A673 (cell line): ENCODE measurements around the gene METTL24.

Experiments used
- EZH2 ChIP-seq: fragments of 200-600 bp; sonication (generic); IDR thresholded peaks from 2 replicates; pipeline ENCODE4 v1.6.1; 2017; ENCODE audit warnings: borderline replicate concordance, low read depth, mild to moderate bottlenecking, mixed read lengths, antibody characterized with exemption, low read length; ENCODE audit not compliant: poor library complexity, severe bottlenecking
- TF ChIP-seq, protein P1 (sequence below): fragments of 300-800, 200-600 bp; sonication (generic); conservative IDR thresholded peaks from 2 replicates; pipeline ENCODE4 v1.5.1; 2017; ENCODE audit warnings: low read depth, mild to moderate bottlenecking, antibody characterized with exemption, low read length, moderate library complexity, mixed read lengths

DNA sequence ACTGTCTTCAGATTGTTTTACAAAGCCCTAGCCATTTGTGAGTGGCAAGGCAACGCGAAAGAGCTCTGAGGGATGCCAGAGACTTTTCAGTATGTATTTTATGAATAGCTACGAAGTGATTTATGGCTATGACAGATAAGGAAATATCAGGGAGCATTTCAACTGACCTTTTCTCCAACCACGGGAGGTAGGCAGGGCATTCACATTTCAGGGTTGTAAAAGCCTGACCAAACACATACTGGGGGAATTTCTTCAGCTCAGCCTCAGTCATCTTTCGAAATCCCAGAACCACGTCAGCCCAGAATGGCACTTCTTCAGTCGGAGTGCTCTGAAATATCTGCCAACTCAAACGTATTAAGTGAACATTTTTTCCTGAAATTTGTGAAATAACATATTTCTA is 46.5 kb upstream of the METTL24 start:
- TF ChIP-seq, protein P1, sequence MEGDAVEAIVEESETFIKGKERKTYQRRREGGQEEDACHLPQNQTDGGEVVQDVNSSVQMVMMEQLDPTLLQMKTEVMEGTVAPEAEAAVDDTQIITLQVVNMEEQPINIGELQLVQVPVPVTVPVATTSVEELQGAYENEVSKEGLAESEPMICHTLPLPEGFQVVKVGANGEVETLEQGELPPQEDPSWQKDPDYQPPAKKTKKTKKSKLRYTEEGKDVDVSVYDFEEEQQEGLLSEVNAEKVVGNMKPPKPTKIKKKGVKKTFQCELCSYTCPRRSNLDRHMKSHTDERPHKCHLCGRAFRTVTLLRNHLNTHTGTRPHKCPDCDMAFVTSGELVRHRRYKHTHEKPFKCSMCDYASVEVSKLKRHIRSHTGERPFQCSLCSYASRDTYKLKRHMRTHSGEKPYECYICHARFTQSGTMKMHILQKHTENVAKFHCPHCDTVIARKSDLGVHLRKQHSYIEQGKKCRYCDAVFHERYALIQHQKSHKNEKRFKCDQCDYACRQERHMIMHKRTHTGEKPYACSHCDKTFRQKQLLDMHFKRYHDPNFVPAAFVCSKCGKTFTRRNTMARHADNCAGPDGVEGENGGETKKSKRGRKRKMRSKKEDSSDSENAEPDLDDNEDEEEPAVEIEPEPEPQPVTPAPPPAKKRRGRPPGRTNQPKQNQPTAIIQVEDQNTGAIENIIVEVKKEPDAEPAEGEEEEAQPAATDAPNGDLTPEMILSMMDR, result no peak
- no peak for TF ChIP-seq EZH2
